ENCODE data around the gene TAL2. TPM values are rescaled to one million over a fixed set of nuclear protein-coding genes. Genes with fewer than 3 reads are reported as not detected.

TAL2 gene
- total RNA-seq, 4 donors from 2014 or later: 0.55 TPM; not detected in 3

GRCh38 chr9:105647595-105648349 lies 14.5 kb upstream of the TAL2 start:
- no peak overlapping the region for H3K27ac ChIP-seq
- no peaks in the 10 kb centered on the region for H3K27me3 ChIP-seq
- no peaks in the 10 kb centered on the region for H3K9me3 ChIP-seq
- H3K36me3 ChIP-seq: no peaks in the 10 kb centered on the region
- intact Hi-C loops (cut with DNase I; ENCODE audit: low total_unique reads): no loop called here
- no peak overlapping the region for H3K4me3 ChIP-seq
- no peak for DNase-seq
- TF ChIP-seq CTCF (IDR thresholded peaks at IDR 0.05) (no peak), POLR2A (IDR thresholded peaks at IDR 0.05) (no peak)
- H3K4me1 ChIP-seq: no peaks in the 10 kb centered on the region

- H3K36me3 ChIP-seq: no peaks in the 10 kb centered on the region
- H3K27ac ChIP-seq: no peak overlapping the region
- peaks cover 0 to 3% of the 10 kb centered on the region in 2 donors for H3K27me3 ChIP-seq
- no peaks in the 10 kb centered on the region for H3K4me1 ChIP-seq
- intact Hi-C loops (cut with DNase I; ENCODE audit: low total_unique reads): no loop called here
- no peak for DNase-seq
- H3K9me3 ChIP-seq: no peaks in the 10 kb centered on the region
- no peak for TF ChIP-seq POLR2A (IDR thresholded peaks at IDR 0.05)
- no peak for TF ChIP-seq CTCF (IDR thresholded peaks at IDR 0.05)
- H3K4me3 ChIP-seq: no peak overlapping the region
Measured at GRCh38 chr9:105651806-105652205, 10.5 kb upstream of the TAL2 start.

GRCh38 chr9:105656131-105656921 lies 5.9 kb upstream of the TAL2 start:
- H3K36me3 ChIP-seq: no peaks in the 10 kb centered on the region

GRCh38 chr9:105658351-105658750 lies 3.9 kb upstream of the TAL2 start:
- Histone ChIP-seq H3K27ac (no peak overlapping the region), H3K4me3 (no peak overlapping the region), H3K4me1 (no peaks in the 10 kb centered on the region), H3K36me3 (no peaks in the 10 kb centered on the region), H3K27me3 (peaks cover 0 to 13% of the 10 kb centered on the region in 2 donors), H3K9me3 (no peaks in the 10 kb centered on the region)
- DNase-seq: no peak
- intact Hi-C loops (cut with DNase I; ENCODE audit: low total_unique reads): no loop called here
- TF ChIP-seq CTCF (IDR thresholded peaks at IDR 0.05) (no peak), POLR2A (IDR thresholded peaks at IDR 0.05) (no peak)

More at GRCh38 chr9:105656131-105656921, 5.9 kb upstream of the TAL2 start:
- intact Hi-C loops (cut with DNase I; ENCODE audit: low total_unique reads): no loop called here
- H3K27ac ChIP-seq: no peak overlapping the region
- no peak for TF ChIP-seq POLR2A (IDR thresholded peaks at IDR 0.05)
- no peak for TF ChIP-seq CTCF (IDR thresholded peaks at IDR 0.05)
- peaks cover 0 to 13% of the 10 kb centered on the region in 2 donors for H3K27me3 ChIP-seq
- no peak for DNase-seq
- peak overlapping the region; percentile 34 to 35 for H3K4me3 ChIP-seq
- H3K9me3 ChIP-seq: no peaks in the 10 kb centered on the region
- no peaks in the 10 kb centered on the region for H3K4me1 ChIP-seq

GRCh38 chr9:105661011-105661410 lies 1.2 kb upstream of the TAL2 start:
- Histone ChIP-seq H3K4me1 (no peaks in the 10 kb centered on the region), H3K4me3 (no peak overlapping the region), H3K9me3 (no peaks in the 10 kb centered on the region), H3K27me3 (peaks cover 0 to 13% of the 10 kb centered on the region in 2 donors), H3K27ac (no peak overlapping the region), H3K36me3 (no peaks in the 10 kb centered on the region)
- no peak for DNase-seq
- TF ChIP-seq POLR2A (IDR thresholded peaks at IDR 0.05): no peak
- TF ChIP-seq CTCF (IDR thresholded peaks at IDR 0.05): no peak
- intact Hi-C loops (cut with DNase I; ENCODE audit: low total_unique reads): no loop called here

All from uterus (tissue), 4 donors.